ENCODE results near the gene MAP3K20.
"Not testable (repeated sequence)": the region's sequence is repeated elsewhere in the genome, so short reads cannot be mapped to it uniquely, and the experiment has no call there.

MAP3K20 gene

DNA sequence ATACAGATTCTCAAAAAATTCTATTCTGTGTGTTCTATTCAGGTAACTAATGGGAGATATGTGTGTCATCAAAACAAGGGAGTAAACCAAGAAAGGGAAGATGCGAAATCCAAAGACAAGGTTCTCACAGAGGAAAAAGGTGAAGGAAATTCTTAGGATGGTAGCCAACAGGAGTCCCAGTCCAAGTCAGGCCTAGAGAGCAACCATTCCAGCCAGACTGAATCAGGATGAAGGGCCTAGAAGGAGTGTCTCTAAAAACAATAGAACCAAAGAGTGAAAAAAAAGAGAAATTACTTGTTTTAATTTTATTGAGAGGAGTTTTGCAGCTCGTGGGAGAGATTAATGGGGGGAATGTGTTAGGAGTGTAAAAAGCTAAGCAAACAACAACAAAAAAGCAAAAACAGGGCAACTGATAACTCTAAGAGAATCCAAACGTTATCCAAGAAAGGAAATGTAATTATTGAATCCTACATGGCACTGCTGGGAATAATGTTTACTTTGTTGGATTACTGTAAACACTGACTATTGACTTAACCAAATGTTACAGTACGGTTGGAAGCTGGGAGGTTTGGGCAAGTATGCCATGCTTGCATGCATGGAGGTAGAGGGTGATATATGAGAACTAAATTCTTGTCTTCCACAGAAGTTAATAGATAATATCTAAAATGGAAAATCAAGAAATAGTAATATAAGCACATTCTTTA is 12.3 kb downstream of the MAP3K20 start:
- no peak for DNase-seq (ENCODE audit: low spot score)

DNA sequence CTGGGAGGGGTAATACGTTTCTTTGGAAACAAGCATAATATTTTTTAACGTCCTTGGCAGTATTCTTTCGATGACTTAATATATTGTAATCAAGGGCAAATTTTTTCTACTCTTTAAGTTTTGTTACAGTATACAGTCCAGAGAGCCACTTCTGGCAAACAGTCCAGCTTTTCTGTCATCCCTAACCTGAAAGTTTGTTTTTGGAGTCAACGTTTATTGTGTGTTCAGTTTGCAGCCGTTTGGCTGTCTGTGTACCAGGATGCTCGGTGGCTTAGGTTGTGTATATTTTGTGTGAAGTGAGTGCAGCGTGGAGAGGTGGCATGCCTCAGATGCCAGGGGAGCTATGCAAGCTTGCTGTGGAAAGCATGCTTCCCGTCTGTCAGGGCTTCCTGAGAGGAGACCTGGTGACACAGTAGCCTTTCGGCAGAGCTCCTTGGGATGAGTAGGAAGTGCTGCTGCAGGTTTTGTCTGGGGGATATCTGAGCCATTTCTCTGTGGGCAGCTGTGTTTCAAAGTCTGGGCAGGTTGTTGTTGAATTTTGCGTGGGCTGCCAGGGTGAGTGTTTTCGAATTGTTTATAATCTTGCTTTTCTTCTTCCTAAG is 14.7 kb downstream of the MAP3K20 start:
- no peak for DNase-seq (ENCODE audit: low spot score)

DNA sequence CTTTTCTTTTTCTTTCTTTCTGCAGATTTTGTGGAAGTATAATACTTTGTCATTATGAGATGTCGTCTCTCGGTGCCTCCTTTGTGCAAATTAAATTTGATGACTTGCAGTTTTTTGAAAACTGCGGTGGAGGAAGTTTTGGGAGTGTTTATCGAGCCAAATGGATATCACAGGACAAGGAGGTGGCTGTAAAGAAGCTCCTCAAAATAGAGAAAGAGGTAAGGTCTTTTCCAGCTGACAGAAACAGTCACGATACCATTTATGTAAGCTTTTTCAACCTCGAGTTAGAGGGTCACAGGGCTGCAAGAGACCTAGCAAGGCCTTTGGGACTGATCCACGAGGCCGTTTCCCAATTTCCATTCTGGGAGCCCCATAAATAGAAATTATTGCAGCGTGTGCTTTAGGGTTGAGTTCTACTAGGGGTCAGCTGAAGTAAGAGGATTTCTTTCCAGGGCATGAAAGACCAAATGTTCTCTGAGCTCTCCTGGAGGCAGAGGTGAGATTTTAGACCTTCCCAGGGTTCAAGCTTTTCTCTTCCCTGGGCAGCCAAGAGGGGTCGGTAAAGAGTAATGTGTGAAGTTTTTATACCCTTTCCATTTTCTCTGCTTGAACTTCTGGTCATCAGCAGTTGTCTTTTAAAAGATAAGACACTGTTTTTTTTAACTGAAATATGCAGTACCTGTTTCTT is 15.5 kb downstream of the MAP3K20 start:
- DNase-seq (ENCODE audit: low spot score): no peak

DNA sequence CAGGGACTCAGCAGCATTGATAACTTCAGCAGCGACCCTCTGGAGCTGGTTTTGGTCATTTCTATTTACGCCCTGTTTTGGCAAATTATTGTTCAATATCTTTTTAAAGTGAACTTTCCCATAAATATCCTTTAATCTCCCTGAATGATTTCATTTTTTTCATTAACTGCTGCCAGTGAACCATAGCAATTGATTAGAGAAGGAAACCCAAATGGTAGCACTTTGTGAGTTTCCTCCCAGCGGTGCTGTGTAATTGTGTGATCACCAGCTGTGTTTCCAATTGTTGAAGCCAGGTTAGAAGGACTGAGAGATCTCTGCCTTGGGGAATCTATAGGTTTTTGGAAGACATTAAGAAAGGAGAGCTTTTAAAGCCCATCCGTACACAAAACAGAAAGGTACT is 16.3 kb downstream of the MAP3K20 start:
- DNase-seq (ENCODE audit: low spot score): no peak

DNA sequence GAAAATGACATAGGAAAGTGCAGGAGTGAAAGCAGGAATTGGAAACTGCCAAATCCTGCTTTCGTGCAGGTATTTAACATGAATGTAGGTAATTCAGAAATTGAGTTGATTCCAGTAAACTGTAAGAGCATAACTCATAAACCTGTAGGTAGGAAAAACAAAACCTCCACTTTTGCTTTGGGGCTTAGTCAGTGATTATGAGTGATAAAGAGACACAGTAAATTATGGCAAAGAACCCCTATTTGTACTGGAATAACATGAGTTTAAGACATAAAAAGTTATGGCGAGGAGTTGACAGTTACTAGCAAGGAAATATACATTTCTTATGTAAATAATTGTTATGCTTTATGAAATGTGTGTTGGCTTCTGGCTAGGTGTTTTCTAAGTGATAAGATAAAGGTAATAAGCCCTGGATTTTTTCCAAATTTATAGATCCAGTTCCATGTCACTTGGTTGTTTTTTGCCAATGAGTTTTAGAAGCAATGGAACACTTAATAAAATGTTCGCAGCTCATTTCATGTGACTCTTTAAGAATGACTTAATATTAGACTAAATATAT is 17.3 kb downstream of the MAP3K20 start:
- no peak for DNase-seq (ENCODE audit: low spot score)

DNA sequence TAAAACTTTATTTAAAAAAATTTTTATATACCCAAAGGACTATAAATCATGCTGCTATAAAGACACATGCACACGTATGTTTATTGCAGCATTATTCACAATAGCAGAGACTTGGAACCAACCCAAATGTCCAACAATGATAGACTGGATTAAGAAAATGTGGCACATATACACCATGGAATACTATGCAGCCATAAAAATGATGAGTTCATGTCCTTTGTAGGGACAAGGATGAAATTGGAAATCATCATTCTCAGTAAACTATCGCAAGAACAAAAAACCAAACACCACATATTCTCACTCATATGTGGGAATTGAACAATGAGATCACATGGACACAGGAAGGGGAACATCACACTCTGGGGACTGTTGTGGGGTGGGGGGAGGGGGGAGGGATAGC is 18.0 kb downstream of the MAP3K20 start:
- not testable (repeated sequence) for DNase-seq (ENCODE audit: low spot score)

DNA sequence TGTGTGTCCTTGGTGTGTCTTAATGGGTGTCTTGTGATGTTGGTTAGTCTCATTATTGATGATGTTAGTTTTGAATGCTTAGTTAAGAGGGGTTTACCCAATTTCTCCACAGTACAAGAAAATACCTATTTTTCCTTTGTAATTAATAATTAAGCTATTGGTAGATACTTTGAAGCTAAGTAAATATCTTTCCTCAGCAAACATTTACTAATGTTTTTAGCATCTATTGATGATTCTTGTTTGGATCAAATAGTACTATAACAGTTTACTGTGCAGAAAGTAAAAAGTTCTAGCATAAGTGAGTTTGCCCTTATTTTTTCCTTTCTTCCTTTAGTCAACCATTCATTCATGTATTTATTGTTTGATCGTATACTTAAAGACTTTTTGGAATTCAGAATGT is 19.1 kb downstream of the MAP3K20 start:
- no peak for DNase-seq (ENCODE audit: low spot score)

DNA sequence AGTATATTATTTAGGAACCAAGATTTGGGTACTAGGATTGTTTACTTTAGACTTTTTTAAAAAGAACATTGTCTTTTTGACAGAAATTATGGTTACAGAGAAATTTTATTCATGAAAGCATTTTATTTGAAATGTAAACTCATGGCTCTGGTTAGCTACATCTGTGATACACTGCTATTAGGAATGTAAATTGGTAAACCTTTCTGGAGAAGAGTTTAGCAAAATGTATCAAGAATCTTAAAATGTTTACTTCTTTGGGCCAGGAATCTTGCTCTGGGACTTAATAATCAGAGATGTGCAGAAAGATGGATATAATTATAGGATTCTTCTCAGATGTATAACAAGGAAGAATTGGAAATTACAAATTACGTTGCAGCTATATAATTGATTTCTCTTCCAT is 19.7 kb downstream of the MAP3K20 start:
- DNase-seq (ENCODE audit: low spot score): no peak

DNA sequence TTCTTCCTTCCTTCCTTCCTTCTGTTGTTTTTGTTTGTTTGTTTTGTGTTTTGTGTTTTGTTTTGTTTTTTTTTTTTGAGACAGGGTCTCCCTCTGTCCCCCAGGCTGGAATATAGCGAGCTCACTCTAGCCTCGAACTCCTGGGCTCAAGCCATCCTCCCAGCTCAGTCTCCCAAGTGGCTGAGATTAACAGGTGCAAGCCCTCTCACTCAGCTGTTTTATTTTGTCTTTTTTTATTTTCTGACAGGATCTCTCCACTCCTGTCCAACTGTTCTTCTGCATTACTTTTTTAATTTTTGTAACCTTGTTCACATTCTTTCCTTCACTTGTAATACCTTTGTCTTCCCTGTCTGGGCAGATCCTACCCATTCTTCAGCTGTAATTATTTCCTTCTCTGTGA is 23.6 kb downstream of the MAP3K20 start:
- DNase-seq (ENCODE audit: low spot score): no peak

DNA sequence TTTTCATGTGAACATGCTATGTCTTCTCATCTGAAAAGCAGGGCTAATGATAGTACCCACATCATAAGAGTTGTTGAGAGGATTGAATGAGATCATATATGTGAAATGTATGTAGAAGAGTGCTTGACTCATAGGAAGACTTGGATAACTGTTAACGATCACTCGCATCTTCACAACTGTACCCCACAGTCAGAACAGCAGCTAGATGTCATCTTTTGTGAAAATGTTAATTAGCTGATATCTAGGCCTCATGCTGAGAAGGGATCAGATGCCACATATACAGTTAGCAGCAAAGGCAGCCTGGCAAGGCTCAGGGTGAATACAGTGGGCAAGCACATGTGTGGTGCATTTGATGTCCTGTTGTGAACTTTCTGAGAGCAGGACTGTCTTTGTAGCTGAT is 24.2 kb downstream of the MAP3K20 start:
- no peak for DNase-seq (ENCODE audit: low spot score)

DNA sequence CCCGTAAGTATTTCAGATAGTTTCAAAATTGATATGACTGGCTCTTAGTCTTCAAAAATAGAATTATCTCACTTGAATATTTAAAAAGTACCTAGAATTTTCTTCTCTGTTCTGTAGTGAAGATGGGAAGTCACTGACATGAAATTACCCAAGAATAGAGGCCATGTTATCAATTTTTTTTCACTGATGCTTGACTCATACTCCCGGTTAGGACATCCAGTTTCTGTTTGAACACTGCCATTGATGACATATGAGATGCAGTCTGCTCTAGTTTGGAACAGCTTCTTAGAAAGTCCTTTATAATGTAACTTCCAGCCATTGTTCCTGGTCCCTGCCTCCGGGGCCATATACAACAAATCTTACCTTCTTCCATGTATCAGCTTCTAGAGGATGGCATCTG is 26.0 kb downstream of the MAP3K20 start:
- DNase-seq (ENCODE audit: low spot score): no peak

DNA sequence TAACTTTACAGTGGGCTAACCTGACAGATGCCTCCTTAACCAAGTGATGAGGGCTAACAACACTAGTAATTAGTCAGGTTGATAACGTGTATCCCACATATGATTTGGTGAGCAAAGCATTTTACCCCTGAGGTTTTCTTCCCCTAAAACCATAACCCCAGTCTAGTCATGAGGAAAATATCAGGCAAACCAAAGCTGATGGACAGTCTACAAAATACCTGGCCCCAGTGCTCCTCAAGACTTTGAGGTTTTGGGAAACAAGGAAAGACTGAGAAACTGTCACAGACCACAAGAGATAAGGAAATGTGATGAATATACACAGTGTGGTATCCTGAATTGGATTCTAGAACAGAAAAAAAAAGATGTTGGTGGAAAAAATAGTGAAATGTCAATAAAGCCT is 28.5 kb downstream of the MAP3K20 start:
- no peak for DNase-seq (ENCODE audit: low spot score)

DNA sequence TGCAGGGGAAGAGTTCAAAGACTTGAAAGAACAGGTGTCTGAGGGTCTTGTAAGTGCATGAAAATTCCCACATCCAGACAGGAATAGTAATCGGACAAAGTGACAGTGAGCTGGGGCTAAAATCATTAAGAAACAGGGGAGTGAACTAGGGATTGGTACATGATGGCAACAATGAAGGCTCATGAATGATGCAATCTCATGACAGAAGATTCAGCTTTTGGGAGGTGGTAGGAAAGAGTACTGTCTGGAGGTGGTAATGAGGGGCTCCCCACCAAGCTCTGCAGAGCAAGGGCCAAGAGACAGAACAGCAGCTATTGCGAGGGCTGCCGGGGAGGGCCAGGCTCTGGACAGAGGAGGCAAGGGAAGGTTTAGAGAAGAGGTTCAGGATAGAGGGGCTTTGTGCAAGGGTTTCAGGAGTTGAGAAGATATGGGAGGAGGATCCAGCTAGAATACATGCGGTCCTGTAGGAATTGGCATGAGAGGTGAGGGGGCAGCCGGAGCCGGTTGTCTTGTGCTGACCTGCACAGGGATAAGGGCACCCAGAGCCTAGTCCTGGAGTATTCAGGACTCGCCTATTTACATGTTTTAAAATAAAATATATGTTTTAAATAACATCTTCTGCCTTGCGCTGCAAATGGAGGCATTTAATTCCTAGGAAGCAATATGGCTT is 31.4 kb downstream of the MAP3K20 start:
- DNase-seq (ENCODE audit: low spot score): no peak

DNA sequence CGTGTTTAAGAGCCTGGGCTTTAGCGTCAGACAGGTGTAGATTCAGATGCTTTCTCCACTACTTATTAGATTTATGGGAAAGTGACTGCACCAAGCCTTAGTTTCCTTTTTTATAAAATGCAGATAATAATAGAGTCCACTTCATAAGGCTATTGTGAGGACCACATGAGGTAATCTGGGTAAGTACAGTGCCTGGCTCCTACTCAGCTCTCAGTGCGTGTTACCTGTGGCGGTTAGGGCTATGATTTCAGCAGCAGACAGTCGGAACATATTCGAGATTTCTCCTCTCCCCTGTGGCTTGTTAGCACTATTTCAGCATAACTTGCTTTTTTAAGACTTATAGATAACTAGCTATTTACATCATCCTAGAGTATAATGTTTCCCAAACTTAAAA is 32.0 kb downstream of the MAP3K20 start:
- no peak for DNase-seq (ENCODE audit: low spot score)

DNA sequence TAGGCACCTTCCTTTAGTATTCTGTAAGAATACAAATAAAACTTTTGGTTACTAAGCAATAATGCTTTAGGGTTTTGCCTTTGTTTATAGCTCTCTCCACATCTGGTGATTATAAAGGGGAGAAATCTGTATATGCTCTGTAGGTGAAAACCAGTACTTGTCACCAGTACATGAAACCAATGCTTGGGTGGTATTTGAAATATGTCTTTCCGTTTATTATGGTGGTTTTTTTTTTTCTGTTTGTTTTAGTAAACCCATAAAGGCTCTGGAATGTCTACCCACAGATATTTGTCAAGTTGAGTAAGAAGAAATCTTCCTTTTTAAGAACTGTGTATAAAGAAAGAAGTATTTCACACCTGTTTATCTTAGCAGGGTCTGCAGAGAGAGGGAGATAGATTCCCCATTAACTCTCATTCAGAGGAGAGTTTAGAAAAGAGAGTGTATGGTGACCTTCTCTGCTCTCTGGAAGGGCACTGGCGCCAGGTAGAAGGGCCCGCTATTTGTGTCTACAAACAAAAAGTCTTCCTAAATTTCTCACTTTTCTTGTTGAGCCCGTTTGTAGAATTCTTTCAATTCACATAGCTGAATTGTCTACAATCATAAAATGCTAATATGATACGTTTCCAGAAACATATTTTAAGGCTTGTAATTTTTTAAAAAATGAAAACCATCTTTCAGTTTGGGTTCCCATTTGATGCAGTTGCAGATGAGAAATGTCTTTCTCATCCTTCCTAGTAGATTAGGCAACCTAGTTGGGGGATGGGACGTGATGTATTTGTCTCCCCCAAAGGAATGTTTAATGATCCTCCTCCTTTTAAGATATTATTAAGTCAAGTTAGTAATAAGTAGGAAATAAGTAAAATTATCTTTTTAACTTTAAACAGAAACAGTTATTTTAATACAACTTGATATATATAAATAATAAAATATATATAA is 33.9 kb downstream of the MAP3K20 start:
- DNase-seq (ENCODE audit: low spot score): no peak

DNA sequence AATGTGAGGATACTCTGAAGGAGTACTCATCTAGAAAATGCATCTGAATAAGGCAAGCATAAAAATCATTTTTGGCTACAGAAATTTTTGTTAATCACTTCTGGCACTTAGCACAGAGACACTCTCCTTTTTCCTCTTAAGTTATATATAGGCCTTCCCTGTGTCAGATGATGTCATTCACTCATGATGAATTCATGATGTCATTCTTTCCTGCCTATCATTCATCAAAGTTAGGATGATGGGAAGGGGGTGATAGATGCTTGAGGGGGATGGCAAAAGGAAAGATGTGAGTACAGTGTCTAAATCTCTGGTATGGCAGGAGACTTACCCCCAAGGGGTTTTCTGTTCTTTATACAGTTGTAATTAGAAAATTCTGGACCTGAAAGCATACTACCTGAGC is 42.0 kb downstream of the MAP3K20 start:
- no peak for DNase-seq (ENCODE audit: low spot score)

DNA sequence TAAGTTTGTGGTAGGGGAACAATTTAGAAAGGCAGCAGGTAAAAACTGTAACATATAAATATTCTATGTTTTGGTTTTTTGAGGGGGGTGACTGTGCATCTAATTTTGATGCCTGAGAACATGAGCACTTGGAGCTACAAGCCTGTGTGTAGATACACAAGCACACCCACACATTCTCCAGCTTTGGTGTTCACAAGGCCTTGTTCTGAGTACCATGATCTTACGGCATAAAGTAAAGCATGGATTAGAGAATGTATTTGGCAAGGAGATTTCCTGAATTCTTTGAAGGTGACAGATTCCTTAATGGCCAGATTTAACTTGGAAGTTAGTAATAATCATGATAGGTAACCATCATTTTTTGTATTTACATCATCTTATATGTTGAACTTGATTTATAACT is 42.7 kb downstream of the MAP3K20 start:
- DNase-seq (ENCODE audit: low spot score): no peak

DNA sequence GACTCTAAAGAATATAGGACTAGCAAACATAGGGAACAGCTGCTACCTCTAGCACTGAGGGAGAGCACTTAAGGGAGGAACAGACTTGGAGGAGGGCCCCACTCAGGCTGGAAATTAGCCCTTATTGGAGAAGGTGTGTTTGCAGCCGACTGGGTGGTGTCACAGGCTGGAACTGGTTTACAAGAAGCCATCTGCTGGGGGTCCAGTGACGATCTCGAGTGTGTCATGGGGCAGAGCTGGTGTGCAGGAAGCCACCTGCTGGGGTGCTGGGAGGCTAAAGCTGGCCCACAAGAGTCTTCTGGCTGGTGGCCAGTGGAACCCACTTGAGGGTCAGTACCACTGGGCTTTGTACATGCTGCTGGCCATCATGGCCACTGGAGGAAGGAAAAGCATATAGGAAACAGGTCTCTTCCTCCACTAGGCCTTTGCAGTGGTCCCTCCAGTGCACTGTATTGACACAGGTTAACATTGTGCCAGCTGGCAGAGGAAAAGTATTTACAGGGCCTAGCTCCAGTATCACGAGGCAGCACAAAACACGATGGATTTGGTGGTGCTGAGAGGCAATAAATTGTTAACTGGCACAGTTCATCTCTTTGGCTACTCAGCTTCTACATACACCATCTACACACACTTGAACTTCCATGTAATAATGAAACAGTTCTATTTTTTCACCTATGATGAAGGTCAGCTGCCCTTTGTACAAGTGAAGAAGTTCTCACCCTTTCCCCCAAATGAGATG is 43.6 kb downstream of the MAP3K20 start:
- no peak for DNase-seq (ENCODE audit: low spot score)

DNA sequence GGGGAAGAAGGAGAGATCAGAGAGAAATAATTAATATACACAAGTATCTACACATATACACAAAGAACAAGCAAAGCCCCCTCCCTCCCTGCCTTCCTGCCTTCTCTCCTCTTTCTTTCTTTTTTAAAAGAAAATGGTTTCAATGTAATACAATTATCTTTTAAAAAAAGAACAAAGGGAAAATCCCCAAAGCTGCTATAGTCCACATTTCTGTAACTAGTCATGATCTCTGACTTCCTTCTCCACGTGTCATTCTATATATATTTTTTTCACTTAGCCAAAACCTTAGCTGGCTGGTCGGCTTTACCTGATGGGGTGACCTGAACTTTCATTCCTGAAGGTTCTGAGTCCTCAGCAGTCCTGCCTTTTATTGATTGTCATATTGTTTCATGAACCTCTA is 44.3 kb downstream of the MAP3K20 start:
- DNase-seq (ENCODE audit: low spot score): no peak

DNA sequence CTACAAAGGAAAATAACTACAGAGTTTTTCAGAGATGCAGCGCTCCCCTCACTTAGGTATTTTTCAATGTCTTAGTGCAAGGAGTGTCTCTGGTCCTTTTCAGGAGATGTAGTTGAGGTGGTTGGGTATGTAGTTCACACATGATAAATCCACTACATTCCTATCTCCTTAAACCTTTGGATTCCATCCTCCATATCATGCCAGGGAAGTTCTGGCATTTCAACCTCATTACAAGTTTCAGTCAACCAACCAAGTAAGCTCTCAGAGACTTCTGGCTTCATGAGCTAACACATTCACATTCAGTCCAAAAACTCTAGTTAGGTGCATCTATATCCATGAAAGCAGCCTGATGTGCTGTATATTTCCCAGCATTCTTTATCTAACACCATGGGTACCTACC is 47.3 kb downstream of the MAP3K20 start:
- no peak for DNase-seq (ENCODE audit: low spot score)

DNA sequence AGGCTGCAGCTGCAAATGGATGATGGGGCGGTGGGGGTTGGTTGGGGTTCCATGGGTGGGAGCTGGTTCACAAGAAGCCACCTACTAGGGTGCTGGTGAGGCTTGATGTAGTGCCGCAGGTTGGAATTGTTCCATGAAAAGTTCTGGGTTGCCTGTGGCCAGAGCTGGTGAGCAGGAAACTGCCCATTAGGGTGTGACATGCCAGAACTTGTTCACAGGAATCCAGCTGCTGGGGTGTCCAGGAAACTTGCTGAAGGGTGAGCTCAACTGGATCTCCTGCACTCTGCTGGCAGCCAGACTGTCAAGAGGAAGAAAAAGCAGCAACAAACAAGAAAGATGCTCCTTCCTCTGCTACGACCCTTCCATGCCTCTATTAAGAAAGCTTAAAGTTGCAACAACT is 48.8 kb downstream of the MAP3K20 start:
- DNase-seq (ENCODE audit: low spot score): no peak

Measured in CD4-positive, alpha-beta T cell treated with Interleukin-6 at 100 ng/mL for 8 hours (primary cell).